GM15510 (cell line): ENCODE measurements around the gene RAI2.

Source experiments
- POLR2A ChIP-seq: IDR thresholded peaks from 3 replicates; pipeline ENCODE4 v1.6.1; 2011; ENCODE audit warnings: borderline replicate concordance; ENCODE audit not compliant: insufficient read length; ENCODE audit errors: extremely low read depth

The RAI2 gene

DNA sequence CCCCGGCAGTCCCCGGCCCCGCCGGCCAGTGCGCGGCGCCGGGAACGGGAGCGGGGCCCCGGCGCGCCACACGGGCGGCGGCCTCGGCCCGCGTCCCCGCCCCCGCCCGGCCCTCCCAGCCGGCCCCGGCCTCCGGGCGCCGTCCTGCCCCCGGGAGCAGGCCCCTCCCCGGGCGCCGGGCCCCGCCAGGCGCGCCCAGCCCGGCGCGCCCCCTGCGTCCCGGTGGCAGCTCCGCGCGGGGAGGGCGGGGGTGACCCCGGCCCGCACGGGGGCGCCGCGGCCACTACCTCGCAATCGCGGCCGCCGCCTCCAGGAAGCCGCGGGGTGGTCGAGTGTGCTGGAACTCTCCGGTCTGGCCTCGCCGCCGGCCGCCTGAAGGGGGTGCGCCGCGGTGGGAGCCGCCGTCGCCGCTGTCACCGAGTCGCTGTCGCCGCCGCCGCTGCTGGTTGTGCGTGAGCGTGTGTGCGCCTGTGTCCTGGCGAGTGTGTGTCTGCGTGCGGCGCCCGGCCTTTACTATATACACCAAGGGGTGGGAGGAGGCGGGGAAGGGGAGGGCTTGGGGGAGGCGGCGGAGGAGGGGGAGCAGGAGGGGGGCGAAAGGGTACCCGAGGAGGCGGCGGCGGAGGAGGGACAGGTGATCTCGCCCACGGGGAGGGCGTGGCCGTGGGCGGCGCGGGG, at the start of gene RAI2:
Gene RAI2 (minus strand): TSS at position 488 of the 678 bp plus-strand sequence. CDS start 59,288 bp downstream, outside the sequence.
- no peak for TF ChIP-seq POLR2A

DNA sequence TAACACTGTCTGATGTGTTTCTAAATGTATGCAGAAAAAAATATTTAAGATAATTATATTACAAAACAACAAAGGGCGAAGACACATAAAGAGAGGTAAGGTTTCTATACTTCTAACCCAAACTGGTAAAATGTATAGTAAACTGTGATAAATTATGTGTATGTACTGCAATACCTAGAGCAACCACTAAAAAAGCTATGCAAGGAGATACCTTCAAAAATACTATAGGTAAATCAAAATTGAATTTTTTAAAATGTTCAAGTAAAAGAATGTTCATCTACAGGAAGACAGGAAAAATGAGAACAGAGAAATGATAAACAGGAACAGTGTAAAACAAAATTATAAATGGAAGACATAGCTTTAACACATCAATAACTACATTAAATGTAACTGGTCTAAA, 27.3 kb upstream of the RAI2 start:
- TF ChIP-seq POLR2A = no peak

DNA sequence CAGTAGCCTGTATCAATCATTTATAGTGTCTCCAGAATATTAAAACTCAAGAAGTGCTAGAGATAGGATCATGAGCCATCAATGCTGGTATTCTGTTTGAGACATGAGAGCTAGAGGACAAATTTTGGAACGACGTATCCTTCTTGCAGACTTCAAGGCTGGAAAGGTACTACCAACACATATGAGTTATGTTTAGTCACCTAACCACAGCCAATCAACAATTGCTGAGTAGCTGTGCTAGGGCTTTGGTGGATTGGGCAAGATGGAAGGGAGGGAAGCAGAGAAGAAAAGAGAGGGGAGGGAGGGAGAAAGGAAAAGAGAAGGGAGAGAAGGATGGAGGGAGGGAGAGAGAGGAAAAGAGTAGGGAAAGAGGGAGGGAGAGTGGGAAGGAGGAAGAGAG, 21.6 kb upstream of the RAI2 start:
- no peak for TF ChIP-seq POLR2A

DNA sequence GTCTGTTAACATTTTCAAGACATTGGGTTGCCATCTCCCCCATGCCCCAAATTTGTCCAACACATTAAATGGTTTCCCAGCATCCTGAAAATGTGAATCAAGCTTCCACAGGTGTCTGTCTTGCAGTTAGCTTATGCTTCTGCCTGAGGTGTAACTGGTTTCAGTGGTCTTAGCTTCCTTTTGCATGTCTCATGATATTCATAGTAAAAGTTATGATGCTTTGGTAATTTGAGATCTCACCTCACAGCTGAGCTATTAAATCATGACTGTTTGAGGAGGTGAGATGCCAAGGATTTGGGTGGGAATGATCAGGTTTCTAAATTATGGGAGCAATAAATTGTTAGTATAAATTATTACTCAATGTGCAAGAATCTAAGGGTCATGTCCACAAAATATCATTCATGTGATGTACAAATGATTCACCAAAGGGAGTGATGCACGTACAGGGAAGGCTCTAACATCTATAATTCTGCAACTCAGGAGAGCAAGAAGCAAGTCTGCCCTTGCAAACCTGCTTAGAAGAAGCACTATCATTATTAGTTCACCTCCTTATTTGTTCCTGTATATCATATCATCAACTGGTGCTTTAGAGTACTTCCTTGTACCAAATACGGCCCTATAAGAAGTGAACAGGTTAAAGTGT, 17.1 kb upstream of the RAI2 start:
- TF ChIP-seq POLR2A = no peak

DNA sequence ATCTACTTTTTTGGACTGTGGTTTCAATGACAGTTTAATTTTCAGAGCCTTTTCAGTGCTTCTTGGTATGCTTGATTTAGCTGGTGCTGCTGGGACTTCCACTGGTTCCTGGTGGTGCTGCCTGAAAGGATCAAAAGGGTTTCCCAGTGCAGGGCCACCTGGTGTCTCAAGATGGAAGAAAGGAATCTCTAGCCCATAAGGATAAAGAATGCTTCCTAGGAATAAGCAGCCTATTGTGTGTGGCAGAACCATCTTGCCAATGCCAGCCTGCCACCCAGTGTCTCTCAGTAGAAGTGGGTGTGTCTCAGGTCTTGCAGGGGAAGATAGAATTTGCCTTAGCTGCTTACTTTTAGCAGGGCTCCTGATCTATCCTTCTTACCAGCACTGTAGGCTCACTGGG, 15.0 kb upstream of the RAI2 start:
- no peak for TF ChIP-seq POLR2A

DNA sequence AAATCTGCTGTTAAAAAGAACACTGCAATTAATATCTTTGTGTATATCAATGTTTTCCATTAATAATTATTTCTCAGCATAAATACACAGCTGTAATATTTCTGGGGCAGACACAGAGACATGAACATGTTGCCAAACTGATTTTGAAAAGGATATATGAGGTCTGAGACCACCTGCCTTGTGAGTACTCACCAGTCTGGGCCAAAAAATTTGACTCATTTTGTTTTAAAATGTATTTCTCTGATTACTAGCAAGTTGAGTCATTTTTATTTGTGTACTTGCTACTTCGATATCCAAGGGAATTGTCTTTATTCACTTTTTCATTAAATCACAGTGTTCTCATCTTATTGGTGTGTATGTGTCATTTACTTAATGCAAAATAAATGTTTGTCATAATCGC, 8.5 kb upstream of the RAI2 start:
- no peak for TF ChIP-seq POLR2A

DNA sequence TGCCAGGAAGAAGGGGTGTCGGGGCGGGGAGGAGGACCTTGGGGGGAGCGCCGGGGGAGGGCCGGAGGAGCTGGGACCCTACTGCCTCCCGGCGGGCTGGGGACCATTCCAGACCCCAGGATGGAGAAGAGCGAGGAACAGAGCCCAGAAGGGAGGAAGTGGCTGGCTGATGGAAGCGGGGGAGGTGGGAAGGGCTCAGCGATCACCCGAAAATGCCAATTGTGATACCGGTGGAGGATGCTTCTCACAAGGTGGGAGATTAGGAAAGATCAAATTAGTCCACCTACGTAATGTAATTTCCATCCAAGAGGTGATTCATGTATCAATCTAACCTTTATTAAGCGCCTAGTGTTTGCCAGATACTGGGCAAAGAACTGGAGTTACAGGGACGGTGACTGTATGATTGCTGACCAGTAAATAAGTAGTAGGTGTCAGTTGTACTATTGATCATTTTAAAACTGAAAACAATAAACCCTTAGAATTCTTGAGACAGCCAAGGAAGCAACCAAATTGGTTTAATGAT, 452 bp upstream of the RAI2 start:
- no peak for TF ChIP-seq POLR2A

DNA sequence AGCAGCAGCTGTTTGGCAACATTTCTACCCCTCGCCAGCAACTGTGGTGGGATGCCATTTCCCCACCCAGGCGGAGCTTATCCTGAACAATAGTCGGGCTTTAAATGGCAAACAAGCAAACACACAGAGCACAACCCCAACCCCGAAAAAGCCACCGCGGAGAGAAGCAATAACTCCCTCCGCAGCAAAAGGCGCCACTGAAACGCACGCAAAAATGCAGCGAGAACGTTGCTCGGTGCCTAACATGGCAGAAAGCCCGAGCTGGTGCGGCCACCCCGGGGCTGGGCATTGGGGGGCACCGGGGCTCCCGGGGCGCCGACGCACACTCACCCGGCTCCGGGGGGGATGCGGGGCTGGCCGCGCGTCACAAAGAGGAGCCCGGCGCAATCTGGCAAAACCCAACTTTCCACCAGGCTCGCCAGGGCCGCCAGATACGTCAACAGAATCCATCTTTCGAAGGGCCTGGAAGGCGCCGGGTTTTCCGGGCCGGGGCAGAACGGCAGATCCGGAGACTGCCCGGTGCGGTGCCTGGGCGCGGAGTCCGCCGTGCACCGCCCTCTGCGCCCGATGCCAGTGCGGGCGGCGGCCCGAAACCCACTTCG, 818 bp downstream of the RAI2 start:
- TF ChIP-seq POLR2A = no peak

DNA sequence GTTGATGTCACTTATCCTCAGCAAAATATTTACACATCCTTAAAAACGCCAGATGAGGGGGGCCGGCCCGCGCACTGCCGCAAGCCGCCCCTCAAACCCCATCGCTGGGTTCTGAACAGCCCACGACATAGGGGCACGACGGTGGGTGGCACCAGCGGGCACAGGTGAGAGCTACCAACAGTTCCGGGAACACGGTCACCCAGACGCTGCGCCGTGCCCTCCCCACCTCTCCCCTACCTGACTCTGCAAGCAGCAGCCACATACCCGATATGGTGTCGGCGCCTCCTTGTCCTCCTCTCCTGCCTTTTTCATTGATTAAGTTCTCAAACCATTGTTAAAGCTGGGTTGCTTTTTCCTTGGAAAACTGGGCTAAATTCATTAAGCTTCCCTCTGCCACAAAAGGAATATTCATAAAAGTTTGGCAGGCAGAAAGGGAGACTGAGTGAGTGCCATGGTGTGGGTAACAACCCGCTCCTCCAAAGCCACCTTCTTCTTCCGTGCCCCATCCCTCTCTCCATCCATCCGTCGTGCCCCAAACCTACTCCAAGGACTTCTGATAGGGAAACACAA, 1.4 kb downstream of the RAI2 start:
- TF ChIP-seq POLR2A = no peak

DNA sequence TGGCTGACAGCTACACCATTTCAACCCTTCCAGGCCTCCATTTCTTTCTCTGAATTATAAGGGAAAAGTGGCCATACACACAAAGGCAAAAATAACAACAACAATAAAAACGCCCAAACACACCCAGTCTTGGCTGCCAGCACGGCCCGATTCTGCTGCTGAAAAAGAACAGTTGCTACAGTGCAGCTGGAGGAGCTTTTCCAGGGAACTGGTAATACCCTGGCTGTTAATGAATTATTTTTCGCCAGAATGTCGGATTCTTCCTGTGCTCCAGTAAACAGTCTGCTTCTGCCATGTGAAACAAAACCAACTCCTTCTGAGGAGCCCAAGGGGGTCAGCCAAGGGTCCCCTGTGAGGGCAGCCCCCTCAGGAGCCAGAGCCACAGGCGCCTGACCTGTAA, 6.6 kb downstream of the RAI2 start:
- no peak for TF ChIP-seq POLR2A

DNA sequence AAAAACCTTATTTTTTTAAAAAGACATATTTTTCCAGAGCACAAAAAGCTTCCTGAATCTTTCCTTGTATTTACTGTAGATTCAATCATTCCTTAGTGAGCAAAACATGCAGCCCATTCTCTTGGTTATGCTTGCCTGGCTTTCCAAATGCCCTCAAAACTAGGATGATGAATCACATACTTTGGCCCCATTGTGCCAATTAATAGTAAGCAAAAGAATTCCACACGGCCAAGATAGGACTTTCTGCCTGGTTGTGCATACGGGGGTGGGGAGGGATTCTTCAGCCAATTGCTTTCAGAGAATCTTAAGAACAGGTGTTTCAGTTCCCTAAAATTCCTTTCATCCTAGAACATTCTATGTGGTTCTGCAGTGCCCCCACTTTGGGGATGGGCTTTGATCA, 7.0 kb downstream of the RAI2 start:
- TF ChIP-seq POLR2A = no peak

DNA sequence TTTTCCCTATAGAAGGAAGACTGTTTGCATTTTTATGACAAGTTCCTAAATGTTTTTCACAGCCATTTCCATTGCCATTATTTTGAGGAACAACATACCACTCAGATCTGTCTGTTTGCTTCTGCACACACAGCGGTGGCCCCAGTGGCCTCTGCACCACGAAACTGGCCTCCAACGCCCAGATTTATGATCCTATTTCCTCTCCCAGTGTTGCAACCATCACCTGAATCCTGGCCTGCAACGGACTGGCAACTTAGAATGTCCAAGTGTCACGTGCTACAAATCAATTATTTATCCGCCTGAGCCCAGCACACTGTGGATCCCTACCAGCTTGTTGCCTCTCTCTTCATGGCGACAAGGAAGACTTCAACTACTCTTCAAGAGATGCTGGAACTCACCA, 9.2 kb downstream of the RAI2 start:
- no peak for TF ChIP-seq POLR2A

DNA sequence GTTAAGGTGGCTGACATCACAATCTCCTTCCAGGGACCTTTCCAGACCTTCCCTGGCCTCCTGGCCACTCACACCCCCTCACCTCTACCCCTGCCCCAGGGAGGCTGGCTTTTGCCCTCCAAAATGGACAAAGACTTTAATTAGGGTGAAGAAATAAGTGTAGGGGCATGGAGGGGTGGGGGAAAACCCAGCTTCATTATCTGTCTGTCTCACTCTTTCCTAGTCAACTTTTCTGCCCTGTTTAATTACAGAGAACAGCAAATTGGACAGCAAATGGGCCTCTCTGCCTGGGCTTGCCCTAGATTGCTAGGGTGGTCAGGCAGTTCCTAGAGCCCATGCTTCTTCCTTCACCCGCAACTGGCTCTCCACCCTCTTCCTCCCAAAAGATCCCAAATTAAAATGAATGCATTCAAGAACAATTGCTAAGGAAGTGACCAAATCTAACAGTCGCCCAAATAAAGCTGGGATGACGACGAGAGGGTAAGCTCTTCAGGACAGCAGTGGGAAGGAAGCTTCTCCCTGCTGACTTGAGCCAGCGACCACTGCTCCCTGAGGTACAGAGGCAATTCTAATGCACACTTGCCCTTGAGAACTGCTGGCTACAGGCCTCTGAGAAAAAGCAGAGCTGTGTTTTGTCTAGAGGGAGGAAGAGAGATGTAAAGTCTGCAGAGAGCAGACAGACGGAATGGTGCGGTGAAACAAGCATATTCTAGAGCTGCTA, 12.4 kb downstream of the RAI2 start:
- TF ChIP-seq POLR2A = no peak

DNA sequence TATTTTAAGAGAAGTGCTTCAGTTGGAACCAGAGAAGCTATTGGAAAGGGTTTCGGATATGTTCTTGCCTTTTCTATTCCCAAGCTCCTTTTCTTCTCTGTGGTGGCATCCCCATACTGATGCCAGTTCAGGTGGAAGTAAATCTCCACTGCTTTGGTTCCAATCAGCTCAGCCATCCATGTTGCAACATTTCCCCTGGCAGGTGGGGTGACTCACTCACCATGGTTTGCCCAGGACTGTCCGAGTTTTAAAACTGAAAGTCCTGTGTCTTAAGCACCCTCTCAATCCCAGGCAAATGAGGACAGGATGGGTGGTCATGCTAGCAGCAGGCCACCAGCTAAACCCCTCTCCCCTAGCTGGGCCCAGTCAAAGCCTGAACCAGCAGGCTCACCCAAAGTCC, 15.1 kb downstream of the RAI2 start:
- TF ChIP-seq POLR2A = no peak

DNA sequence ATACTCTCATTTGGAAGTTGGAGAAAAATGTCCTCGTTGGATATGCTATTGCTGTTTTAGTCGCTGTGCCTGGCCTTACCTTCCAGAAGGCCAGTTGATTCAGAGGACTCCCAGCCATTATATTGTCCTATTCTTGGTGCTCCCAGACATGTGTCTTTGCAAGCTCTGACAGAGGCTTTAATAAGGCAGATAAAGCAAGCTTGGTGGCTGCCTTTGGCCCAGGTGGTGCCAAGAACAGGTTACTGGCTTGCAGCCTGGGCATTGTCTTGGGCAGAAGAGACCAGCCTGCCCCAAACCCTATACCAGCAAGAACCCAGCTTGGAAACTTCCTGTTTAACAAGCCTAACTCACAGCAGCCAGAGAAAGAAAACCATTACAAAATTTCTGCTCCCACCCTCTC, 16.9 kb downstream of the RAI2 start:
- no peak for TF ChIP-seq POLR2A

DNA sequence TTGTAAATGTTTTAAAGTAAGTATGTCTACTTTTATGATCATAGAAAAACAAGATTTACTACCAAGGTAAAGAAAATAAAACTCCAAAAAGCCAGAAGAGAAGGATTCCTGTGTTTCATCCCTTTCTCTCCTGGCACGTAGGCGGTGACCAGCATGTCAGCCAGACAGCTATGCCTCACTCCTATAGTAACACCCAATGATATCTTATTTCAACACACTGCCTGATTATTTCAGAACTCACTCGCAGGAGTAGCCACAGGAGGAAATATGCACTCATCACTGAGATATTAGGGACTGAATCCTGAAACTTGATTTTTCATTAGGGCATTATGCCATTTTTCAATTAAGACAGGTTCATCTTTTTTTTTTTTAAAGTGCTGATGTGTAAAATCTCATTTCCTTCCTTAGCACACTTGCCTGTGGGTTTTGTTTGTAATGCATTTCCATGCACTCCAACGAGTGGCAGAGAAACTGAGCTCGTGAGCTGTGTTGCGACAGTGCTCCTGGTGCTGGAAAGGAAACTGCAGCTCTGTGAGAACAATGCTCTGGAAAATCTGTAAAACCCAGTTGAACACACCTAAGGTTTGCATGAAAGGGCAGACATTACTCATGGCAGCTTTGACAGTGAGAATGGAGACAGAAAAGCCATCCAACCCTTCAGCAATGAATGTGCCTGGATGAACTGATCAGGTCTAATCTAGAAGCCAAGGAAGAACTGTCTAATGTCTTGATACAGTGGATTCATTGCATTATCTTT, 18.2 kb downstream of the RAI2 start:
- TF ChIP-seq POLR2A = no peak
